Measurements from ENCODE around the gene ARMC10.

GRCh38 chr7:103117465-103117864 lies 42.5 kb downstream of the ARMC10 start:
- no peak for TF ChIP-seq USF1 (IDR thresholded peaks at IDR 0.05)
- no peak for TF ChIP-seq NFIC (IDR thresholded peaks at IDR 0.05)
- no peak for TF ChIP-seq EGR1 (IDR thresholded peaks at IDR 0.05)

All from Ishikawa (cell line).